Hematopoietic multipotent progenitor cell treated with erythropoietin and hydrocortisone succinate and interleukin-3 and kit ligand, for 4 days (in vitro differentiated cells): ENCODE data around the gene DMWD.

ENCODE experiments used
- DNase-seq: peaks from one replicate; pipeline ENCODE4 v3.0.0-alpha.2; 2015

DMWD gene, protein sequence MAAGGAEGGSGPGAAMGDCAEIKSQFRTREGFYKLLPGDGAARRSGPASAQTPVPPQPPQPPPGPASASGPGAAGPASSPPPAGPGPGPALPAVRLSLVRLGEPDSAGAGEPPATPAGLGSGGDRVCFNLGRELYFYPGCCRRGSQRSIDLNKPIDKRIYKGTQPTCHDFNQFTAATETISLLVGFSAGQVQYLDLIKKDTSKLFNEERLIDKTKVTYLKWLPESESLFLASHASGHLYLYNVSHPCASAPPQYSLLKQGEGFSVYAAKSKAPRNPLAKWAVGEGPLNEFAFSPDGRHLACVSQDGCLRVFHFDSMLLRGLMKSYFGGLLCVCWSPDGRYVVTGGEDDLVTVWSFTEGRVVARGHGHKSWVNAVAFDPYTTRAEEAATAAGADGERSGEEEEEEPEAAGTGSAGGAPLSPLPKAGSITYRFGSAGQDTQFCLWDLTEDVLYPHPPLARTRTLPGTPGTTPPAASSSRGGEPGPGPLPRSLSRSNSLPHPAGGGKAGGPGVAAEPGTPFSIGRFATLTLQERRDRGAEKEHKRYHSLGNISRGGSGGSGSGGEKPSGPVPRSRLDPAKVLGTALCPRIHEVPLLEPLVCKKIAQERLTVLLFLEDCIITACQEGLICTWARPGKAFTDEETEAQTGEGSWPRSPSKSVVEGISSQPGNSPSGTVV

DNA sequence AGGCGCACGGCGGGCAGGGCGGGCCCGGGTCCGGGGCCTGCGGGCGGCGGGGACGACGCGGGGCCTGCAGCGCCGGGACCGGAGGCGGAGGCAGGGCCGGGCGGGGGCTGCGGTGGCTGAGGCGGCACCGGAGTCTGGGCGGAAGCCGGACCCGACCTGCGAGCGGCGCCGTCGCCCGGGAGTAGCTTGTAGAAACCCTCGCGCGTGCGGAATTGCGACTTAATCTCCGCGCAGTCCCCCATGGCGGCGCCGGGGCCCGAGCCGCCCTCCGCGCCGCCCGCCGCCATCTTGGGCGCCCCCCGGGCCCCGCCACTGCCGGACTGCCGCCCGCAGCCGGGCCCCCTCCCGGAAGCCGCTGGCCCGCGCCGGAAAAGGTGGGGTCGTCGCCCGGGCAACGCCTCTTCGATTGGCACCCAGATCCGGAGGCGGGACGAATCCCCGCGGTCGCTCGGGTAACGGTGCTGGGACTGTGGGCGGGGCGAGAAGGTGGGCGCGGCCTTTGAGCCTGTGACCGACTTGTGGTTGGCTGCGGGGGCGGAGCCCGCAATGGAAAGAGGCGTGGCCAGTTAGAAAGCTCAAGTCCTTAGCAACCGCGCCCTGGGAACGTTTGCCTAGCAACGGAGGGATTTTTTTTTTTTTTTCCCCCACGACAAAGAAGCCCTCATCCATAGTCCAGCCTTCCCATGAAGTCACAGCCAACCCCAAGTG is at the start of gene DMWD:
Gene DMWD, minus strand, starts transcription at position 376 of the 708 bp plus-strand sequence. Its CDS starts 89 bp downstream, at position 287.
- peak; percentile 99 for DNase-seq

DNA sequence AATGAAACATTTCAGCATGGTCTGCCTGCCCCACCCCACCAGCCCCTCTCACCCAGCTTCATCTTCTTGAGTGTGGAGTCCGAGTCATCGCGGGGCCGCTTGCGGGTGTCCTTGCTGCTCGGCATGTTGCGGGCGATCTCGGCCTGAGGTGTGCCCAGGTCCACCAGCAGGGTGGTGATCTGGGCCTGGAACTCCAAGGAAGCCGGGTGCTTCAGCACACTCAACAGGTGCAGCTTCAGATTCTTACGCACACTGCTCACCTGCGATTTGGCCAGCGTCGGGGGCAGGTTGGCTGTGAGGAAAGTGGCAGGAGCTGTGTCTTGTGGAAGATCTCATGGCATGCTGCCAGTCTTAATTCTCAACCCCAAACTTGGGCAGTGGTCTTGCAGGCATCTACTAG is 49.6 kb upstream of the DMWD start:
- no peak for DNase-seq

DNA sequence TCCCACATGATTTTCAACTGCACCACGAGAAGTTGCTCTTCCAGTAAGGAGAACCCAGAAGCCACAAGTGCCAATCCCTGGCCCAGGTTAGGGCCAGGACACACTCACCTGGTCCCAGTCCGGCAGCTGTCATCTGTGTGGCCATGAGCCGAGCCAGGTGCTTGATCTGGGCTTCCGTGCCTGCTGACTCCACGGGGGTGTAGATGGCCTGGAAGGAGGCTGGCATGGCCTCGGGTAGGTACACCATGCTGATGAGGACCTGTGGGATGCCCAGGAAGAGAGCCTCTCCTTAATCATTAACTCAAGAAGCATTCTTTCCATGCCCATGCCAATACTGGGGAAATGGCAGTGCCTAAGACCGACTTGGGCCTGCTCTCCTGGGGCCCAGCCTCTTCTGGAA is 42.3 kb upstream of the DMWD start:
- no peak for DNase-seq

DNA sequence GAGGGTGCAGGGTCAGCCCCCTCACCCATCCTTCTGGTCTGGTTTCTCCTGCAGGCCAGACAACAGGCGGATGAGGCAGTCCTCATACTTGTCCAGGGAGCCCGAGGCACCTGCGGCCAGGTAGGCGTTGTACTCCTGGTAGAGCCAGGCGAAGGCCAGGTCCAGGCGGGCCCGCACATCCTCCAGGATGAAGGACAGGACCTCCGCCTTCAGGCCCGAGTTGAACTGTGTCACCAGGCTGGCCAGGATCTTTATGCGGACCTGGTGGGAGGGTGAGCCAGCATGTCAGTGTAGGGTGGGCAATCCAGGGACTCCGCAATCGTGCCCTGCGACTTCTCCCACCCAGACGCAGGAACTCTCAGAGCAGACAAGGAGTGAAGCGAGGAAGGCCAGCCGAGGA is 36.3 kb upstream of the DMWD start:
- DNase-seq: no peak

DNA sequence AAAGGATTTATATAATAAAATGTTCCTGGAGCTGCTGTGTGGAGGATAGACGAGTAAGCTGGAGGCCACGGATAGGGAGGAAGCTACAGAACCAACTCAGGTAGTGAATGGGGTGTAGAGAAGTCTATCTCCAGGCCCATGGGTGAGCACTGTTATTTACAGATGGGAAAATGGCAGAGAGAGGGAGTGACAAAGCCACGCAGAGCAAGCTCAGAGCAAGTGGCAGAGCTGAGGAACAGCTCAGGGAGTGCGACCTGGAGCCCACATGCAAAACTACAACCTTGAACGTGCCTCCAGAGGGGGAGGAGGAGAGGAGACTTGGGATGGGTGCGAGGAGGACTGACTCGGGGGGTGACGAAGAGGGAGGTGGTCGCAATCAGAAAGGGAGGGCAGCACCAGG is 35.9 kb upstream of the DMWD start:
- no peak for DNase-seq

DNA sequence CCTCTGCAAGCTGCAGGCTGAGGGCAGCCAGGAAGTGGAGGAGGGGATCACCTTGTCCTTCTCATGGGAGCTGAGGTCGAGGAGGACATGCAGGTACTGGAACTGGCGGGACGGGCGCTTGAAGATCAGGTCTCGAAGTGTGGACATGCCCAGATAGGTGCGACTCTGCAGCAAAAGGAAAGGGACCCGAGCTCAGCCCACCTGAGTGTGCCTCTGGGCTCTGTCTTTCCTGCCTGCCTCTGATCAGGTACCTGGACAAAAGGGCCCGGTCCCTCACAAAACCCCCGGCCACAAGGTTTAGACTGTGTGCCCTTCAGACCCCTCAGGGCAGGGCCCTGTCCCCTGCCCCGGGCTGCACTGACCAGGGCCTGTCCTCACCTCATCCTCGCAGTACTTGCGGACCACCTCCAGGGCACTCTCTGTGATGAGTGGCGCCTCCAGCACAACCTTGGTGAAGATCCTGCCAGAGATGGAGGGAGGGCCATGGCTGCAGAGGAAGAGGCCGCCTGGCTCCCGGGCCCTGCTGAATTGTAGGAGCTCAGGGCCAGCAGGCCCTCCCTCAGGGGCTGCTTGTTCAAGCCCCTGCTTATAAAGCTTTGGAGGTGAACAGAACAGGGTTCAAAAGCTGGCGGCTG is 34.9 kb upstream of the DMWD start:
- no peak for DNase-seq

DNA sequence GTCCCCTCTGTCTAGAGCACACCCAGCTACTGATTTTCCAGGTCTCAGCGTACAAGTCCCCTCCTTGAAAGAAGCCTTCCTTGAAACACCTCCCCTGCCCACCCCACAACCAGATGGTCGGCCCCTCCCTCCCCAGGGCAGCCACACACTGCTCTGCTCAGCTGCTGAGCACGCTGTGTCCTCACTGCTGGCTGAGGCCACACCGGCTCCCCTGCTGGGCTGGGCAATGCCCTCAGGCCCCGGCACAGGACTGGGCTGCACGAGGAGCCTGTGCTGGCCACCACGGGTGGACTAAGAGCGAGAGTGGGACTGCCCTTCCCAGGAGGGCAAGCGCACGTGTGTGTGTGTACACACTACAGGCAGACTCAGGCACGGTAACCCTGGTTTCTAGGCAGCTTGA is 34.3 kb upstream of the DMWD start:
- DNase-seq: no peak

DNA sequence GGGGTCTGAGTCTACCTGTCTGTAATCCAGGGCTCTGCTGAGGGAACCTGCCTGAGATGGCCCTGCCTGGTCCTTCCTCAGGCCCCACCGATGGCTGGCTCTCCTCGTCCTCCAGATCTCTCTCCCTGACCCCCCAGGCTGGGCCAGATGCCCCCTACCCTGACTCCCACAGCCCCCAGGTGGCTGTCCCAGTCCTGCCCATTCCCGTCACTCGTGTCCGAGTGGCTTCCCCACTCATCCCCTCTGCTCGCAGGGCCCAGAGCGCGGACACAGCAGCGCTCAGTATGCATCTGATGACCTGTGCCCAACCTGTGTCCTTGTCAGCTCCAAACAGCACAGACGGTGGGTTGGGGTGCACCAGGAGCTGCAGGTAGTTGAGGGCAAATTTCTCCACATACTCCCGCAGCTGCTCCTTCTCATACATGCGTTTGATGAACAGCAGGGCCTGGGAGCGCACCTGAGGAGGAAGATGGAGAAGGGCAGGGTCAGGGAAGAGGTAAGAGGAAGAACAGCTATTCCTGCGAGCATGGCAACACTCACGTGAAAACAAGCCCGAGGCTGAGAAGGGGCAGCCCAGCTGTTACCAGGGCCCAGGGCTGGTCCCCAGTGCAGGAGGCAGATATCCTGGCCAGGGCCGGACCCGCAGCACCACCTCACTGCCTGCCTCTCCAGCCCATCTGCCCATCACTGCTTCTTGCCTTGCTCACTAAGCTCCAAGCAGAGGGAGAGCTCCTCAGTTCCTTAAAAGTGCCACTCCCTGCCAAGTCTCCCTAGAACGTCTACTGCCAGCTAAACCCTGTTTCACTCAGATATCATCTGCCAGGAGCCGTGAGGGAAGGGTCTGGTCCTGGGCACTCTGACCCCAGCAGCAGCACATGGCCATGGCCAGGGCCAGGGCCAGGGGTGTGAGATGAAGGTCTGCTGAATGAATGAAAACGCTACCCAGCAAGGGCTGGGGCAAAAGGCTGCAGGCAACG is 33.6 kb upstream of the DMWD start:
- no peak for DNase-seq

DNA sequence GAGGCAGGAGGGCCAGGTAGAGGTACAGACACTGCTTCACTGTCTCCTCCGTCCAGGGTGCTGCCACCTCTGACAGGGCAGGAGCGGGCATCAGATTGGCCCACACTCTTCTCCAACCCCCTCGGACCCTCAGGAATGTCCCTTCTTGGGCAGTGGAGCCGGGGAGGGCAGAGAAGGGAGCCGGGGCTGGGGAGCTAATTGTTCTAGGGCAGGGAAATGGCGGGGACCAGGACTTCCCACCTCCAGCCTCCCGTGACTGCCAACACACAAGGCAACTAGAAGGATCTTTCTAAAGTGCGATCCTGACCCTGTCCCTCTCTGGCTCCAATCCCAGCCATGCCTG is 32.6 kb upstream of the DMWD start:
- no peak for DNase-seq

GRCh38 chr19:45824531-45825262 is 32.1 kb upstream of the DMWD start:
- no peak for DNase-seq

- no peak for DNase-seq
These were observed 31.4 kb upstream of the DMWD start for GRCh38 chr19:45824041-45824471.

GRCh38 chr19:45823182-45823581 is 30.5 kb upstream of the DMWD start:
- no peak for DNase-seq

DNA sequence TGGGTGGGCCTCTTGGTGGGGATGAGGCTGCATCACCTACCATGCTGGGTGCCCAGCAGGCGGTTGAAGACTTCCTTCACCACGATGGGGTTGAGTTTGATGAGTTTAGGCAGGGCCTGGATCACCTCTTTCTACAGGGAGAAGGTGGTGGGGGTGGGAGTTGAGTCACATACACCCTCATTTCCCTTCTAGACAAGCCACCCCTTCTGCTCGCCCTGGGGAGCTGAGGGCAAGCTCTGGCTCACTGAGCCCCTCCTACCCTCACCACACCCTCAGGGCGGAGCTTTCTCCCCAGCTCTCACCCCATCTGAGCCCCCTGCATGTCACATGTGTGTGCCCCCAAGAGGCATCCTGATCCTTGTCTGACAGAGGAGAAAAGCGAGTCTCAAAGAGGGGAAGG is 30.1 kb upstream of the DMWD start:
- DNase-seq: no peak

DNA sequence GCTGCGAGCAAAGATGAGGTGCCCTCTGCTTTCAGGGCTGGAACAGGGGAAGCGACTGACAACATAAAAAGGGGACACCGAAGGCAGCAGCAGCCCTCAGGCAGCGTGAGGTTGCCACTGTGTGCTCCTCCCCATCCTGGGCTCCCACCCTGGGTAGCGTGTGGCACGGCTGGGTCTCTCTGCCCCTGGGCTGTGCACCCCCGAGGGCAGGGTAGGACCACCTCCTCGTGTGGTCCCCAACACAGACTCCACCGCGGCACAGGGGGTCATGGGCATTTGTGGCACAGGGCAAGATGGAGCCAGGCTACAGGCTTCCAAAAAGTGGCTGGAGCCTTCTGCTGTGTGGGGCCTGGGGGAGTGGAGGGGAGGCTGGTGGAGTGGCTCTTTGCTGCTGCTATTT is 28.9 kb upstream of the DMWD start:
- no peak for DNase-seq

DNA sequence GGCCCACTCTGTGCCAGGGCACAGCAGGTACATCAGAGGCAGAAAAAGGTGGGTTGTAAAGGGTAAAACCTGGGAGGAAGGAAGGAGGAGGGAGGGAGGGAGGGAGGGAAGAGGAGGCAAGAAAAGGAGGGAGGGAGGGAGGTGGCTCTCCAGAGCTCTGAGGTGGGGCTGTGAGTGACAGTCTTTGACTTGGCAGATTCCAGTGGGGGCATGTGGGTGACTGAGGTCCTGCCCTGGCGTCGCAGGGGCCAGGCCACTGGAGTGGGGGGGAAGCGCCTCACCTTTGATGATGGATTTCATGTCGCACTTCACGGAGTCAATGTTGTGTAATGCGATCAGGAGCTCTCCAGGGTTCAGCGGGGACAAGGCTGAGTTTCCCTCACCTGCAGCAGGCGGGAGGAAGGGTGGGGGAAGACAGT is 28.5 kb upstream of the DMWD start:
- DNase-seq: no peak

- DNase-seq: no peak
These were observed 27.9 kb upstream of the DMWD start for GRCh38 chr19:45820413-45821102.

GRCh38 chr19:45819769-45820168 is 27.1 kb upstream of the DMWD start:
- DNase-seq: no peak

DNA sequence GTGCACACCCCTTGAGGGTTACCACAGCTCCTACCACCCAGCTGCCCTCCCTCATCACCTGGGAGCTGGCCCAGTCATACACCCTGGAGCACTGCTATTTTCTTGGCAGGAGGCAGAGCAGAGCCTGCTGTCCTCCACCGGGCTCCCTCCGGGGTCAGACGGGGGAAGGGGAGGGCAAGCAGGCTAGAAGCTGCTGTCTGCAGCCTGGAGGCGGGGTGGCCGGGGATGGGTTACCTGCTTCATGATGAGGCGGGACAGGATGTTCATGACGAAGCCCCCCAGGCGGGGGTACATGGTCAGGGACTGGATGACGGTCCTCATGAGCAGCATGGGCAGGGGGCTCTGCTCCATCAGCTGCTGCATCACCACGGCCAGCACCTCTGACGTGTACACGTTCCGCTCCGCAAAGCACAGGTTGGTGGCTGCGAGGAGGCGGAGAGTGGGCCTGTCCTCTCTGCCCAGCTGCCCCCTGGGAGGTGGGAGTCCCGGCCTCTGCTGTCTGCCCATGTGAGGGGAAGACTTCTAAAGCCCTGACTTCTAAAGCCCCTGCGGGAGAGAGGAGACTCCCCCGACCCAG is 25.2 kb upstream of the DMWD start:
- DNase-seq: no peak

- peak; percentile 98 for DNase-seq
These were observed 24.5 kb upstream of the DMWD start for GRCh38 chr19:45817010-45817724.
